ENCODE measurements around the gene PCGF6. TPM values are rescaled to one million over a fixed set of nuclear protein-coding genes. Genes with fewer than 3 reads are reported as not detected.

PCGF6 gene
- total and polyA plus RNA-seq, 2 experiments from 2014 or later: 9.7 to 12.6 TPM

DNA sequence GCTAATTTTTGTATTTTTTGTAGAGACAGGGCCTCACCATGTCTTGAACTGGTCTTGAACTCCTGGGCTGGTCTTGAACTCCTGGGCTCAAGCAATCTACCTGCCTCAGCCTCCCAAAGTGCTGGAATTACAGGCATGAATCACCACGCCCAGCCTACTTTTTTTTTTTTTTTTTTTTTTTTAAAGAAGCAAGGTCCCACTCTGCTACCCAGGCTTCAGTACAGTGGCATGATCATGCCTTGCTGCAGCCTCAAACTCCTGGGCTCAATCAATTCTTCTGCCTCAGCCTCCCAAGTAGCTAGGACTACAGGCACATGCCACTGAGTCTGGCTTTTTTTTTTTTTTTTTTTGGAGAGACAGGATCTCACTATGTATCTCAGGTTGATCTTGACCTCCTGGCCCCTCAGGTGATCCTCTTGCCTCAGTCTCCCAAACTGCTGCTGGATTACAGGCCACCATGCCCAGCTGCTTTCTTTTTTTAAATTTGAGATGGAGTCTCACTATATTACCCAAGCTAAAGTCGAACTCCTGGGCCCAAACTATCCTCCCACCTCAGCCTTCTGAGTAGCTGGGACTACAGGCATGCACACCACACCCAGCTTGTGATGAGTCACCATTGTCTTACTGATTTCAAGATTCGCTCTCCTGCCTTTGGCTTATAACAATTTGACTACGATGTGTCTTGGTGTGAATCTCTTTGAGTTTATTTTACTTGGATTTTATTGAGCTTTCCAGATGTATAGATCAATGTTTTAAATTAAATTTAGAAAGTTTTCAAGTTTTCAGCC is 96.2 kb downstream of the PCGF6 start:
- Histone ChIP-seq H3F3A (ENCODE audit: insufficient read depth) (0 out of 2 replicates have a peak, but pooled peaks cover 5% of the 10 kb centered on the region), H3K4me2 (ENCODE audit: unreplicated experiment) (peak overlapping the region; percentile 35), H3K4me3 (no peak overlapping the region), H3K36me3 (ENCODE audit: low read depth) (no peaks in the 10 kb centered on the region), H3K9me3 (ENCODE audit: low read depth) (no peaks in the 10 kb centered on the region), H3K9me2 (ENCODE audit: insufficient read depth) (no peaks in the 10 kb centered on the region), H3K4me1 (ENCODE audit: insufficient read depth) (peaks cover 6% of the 10 kb centered on the region; the same call in 1 of the 2 replicates), H4K20me1 (ENCODE audit: insufficient read depth) (no peaks in the 10 kb centered on the region), H3K9ac (no peak overlapping the region), H3K27ac (no peak overlapping the region), H3K79me2 (ENCODE audit: insufficient read depth) (no peaks in the 10 kb centered on the region), H3K27me3 (replicated peaks; ENCODE audit: insufficient read depth) (no peaks in the 10 kb centered on the region), H2AFZ (no peak overlapping the region)
- no peak for TF ChIP-seq EZH2 (IDR thresholded peaks at IDR 0.05; ENCODE audit: insufficient read depth, poor library complexity, severe bottlenecking)
- no peak for TF ChIP-seq EZH2phosphoT487 (IDR thresholded peaks at IDR 0.05; ENCODE audit: insufficient read depth, low read depth)
- 17 to 24% methylated on average over 4 of the region's 4 CpGs for WGBS, 2 experiments (ENCODE audit: low coverage in 1 of 2, low lambda C conversion rate in 2 of 2, missing lambda C conversion rate in 2 of 2)
- peak; percentile 84 for DNase-seq
- in situ Hi-C loops (cut with MboI): no loop called here

GRCh38 chr10:103254113-103254512 is 96.8 kb downstream of the PCGF6 start:
- Histone ChIP-seq H3K4me3 (no peak overlapping the region), H3K27me3 (replicated peaks; ENCODE audit: insufficient read depth) (no peaks in the 10 kb centered on the region), H3K36me3 (ENCODE audit: low read depth) (no peaks in the 10 kb centered on the region), H3K9me3 (ENCODE audit: low read depth) (no peaks in the 10 kb centered on the region), H3K4me2 (ENCODE audit: unreplicated experiment) (no peak overlapping the region), H3K79me2 (ENCODE audit: insufficient read depth) (no peaks in the 10 kb centered on the region), H3F3A (ENCODE audit: insufficient read depth) (0 out of 2 replicates have a peak, but pooled peaks cover 5% of the 10 kb centered on the region), H3K9me2 (ENCODE audit: insufficient read depth) (no peaks in the 10 kb centered on the region), H2AFZ (no peak overlapping the region), H3K4me1 (ENCODE audit: insufficient read depth) (peaks cover 6% of the 10 kb centered on the region; the same call in 1 of the 2 replicates), H3K27ac (no peak overlapping the region), H3K9ac (no peak overlapping the region), H4K20me1 (ENCODE audit: insufficient read depth) (no peaks in the 10 kb centered on the region)
- in situ Hi-C loops (cut with MboI): no loop called here
- DNase-seq: no peak
- TF ChIP-seq EZH2phosphoT487 (IDR thresholded peaks at IDR 0.05; ENCODE audit: insufficient read depth, low read depth) (no peak), EZH2 (IDR thresholded peaks at IDR 0.05; ENCODE audit: insufficient read depth, poor library complexity, severe bottlenecking) (no peak)
- 39 to 41% methylated on average over 3 of the region's 3 CpGs for WGBS, 2 experiments (ENCODE audit: low coverage in 1 of 2, low lambda C conversion rate in 2 of 2, missing lambda C conversion rate in 2 of 2)

MicroRNAs within 50 kb of the gene (microRNA counts, 767-probe panel; counts per million panel counts)
- microRNA hsa-miR-1307-3p: 447 counts per million, percentile 86 among the panel's probes with 10 or more counts

Small RNAs within 50 kb of the gene (microRNA-seq; reads per million reads assigned to microRNA genes)
- 3,265 reads per million, percentile 87 among the genes with 10 or more reads in this experiment for gene MIR1307 (ENCODE audit: borderline number of aligned reads)

Small RNAs within 50 kb of the gene (small RNA-seq; reads per million reads assigned to genes)
- gene RNU11-3P (ENCODE audit: low read depth, low replicate concordance): not detected

Other genes with a start within 250 kb of the PCGF6 start
- 69.0 and 99.7 TPM in 2 replicates for gene NT5C2, start 157.9 kb downstream of the PCGF6 start, total RNA-seq (2014; rRNA removed; shearing (Covaris generic))
- 52.6 and 58.2 TPM in 2 replicates for gene NT5C2, start 157.9 kb downstream of the PCGF6 start, polyA plus RNA-seq (2016; fragmentation: Nextera tagmentation; extraction: Ambion mirVana)
- gene RPEL1, start 105.3 kb downstream of the PCGF6 start, total RNA-seq (2014; rRNA removed; shearing (Covaris generic)): not detected in 2 replicates
- gene RPEL1, start 105.3 kb downstream of the PCGF6 start, polyA plus RNA-seq (2016; fragmentation: Nextera tagmentation; extraction: Ambion mirVana): 0.09 TPM in 1 of 2 replicates, not detected in the other
- not detected in 2 replicates for gene INA, start 74.0 kb downstream of the PCGF6 start, total RNA-seq (2014; rRNA removed; shearing (Covaris generic))
- 0.18 and 0.20 TPM in 2 replicates for gene INA, start 74.0 kb downstream of the PCGF6 start, polyA plus RNA-seq (2016; fragmentation: Nextera tagmentation; extraction: Ambion mirVana)
- gene TAF5, start 16.8 kb upstream of the PCGF6 start, total RNA-seq (2014; rRNA removed; shearing (Covaris generic)): 4.0 and 4.7 TPM in 2 replicates
- gene TAF5, start 16.8 kb upstream of the PCGF6 start, polyA plus RNA-seq (2016; fragmentation: Nextera tagmentation; extraction: Ambion mirVana): 1.7 TPM in 2 replicates
- gene ATP5MK, start 45.3 kb upstream of the PCGF6 start, total RNA-seq (2014; rRNA removed; shearing (Covaris generic)): 197 and 259 TPM in 2 replicates
- 566 and 592 TPM in 2 replicates for gene ATP5MK, start 45.3 kb upstream of the PCGF6 start, polyA plus RNA-seq (2016; fragmentation: Nextera tagmentation; extraction: Ambion mirVana)
- 25.2 and 26.6 TPM in 2 replicates for gene PDCD11, start 45.5 kb upstream of the PCGF6 start, total RNA-seq (2014; rRNA removed; shearing (Covaris generic))
- 16.0 and 17.5 TPM in 2 replicates for gene PDCD11, start 45.5 kb upstream of the PCGF6 start, polyA plus RNA-seq (2016; fragmentation: Nextera tagmentation; extraction: Ambion mirVana)
- 62.6 and 74.3 TPM in 2 replicates for gene CALHM2, start 101.2 kb upstream of the PCGF6 start, total RNA-seq (2014; rRNA removed; shearing (Covaris generic))
- 78.6 and 80.0 TPM in 2 replicates for gene CALHM2, start 101.2 kb upstream of the PCGF6 start, polyA plus RNA-seq (2016; fragmentation: Nextera tagmentation; extraction: Ambion mirVana)
- not detected in 2 replicates for gene CALHM1, start 107.8 kb upstream of the PCGF6 start, total RNA-seq (2014; rRNA removed; shearing (Covaris generic))
- gene CALHM1, start 107.8 kb upstream of the PCGF6 start, polyA plus RNA-seq (2016; fragmentation: Nextera tagmentation; extraction: Ambion mirVana): 0.08 TPM in 1 of 2 replicates, not detected in the other
- gene CALHM3, start 128.1 kb upstream of the PCGF6 start, total RNA-seq (2014; rRNA removed; shearing (Covaris generic)): not detected in 2 replicates
- gene CALHM3, start 128.1 kb upstream of the PCGF6 start, polyA plus RNA-seq (2016; fragmentation: Nextera tagmentation; extraction: Ambion mirVana): not detected in 2 replicates
- gene NEURL1, start 142.6 kb upstream of the PCGF6 start, total RNA-seq (2014; rRNA removed; shearing (Covaris generic)): 0.63 and 1.1 TPM in 2 replicates
- 1.5 TPM in 2 replicates for gene NEURL1, start 142.6 kb upstream of the PCGF6 start, polyA plus RNA-seq (2016; fragmentation: Nextera tagmentation; extraction: Ambion mirVana)